ENCODE results near the gene NOTO. TPM values are rescaled to one million over a fixed set of nuclear protein-coding genes. Genes with fewer than 3 reads are reported as not detected.
A peak's percentile ranks its signal among the peaks of the same experiment; 100 is the strongest.
"Not testable (repeated sequence)": the region's sequence is repeated elsewhere in the genome, so short reads cannot be mapped to it uniquely, and the experiment has no call there.

Gene NOTO
- total and polyA plus RNA-seq, 4 donors, result 0.06 TPM; not detected in 3

- no peak overlapping the region for H3K4me3 ChIP-seq (ENCODE audit: low read depth, low read length)
- H3K4me1 ChIP-seq (ENCODE audit: control insufficient read depth, insufficient read depth, low read length), result peaks cover 9% of the 10 kb centered on the region
- DNase-seq (ENCODE audit: low read depth in 4 of 6, low spot score in 6 of 6), result no peak
- H3K36me3 ChIP-seq (ENCODE audit: control insufficient read depth, insufficient read depth, low read length), result no peaks in the 10 kb centered on the region
- no peaks in the 10 kb centered on the region for H3K9me3 ChIP-seq (ENCODE audit: control insufficient read depth, insufficient read depth, low read length)
- no peak overlapping the region for H3K27ac ChIP-seq (ENCODE audit: low read depth, low read length)
- H3K27me3 ChIP-seq (ENCODE audit: control insufficient read depth, insufficient read depth, low read length), result peaks cover 32% of the 10 kb centered on the region
These were observed 4.8 kb upstream of the NOTO start for GRCh38 chr2:73197579-73197978.

- WGBS (ENCODE audit: insufficient coverage), result 95% methylated on average over 7 of the region's 10 CpGs
- H3K9me3 ChIP-seq (ENCODE audit: control insufficient read depth, insufficient read depth, low read length); H3K27ac ChIP-seq (ENCODE audit: low read depth, low read length); H3K4me3 ChIP-seq (ENCODE audit: low read depth, low read length); DNase-seq (ENCODE audit: low read depth in 4 of 6, low spot score in 6 of 6); H3K36me3 ChIP-seq (ENCODE audit: control insufficient read depth, insufficient read depth, low read length): not testable (repeated sequence)
- H3K4me1 ChIP-seq (ENCODE audit: control insufficient read depth, insufficient read depth, low read length), result peaks cover 16% of the 10 kb centered on the region
- H3K27me3 ChIP-seq (ENCODE audit: control insufficient read depth, insufficient read depth, low read length), result peaks cover 54% of the 10 kb centered on the region
These were observed 2.1 kb upstream of the NOTO start for GRCh38 chr2:73200281-73200680.

GRCh38 chr2:73203055-73203681 is 794 bp downstream of the NOTO start:
- no peaks in the 10 kb centered on the region for H3K36me3 ChIP-seq (ENCODE audit: control insufficient read depth, insufficient read depth, low read length)
- WGBS (ENCODE audit: insufficient coverage), result 2% methylated on average over 32 of the region's 44 CpGs
- no peak overlapping the region for H3K4me3 ChIP-seq (ENCODE audit: low read depth, low read length)
- peak in 1 of 6 donors; percentile 7 for DNase-seq (ENCODE audit: low read depth in 4 of 6, low spot score in 6 of 6)
- no peak overlapping the region for H3K27ac ChIP-seq (ENCODE audit: low read depth, low read length)
- no peaks in the 10 kb centered on the region for H3K9me3 ChIP-seq (ENCODE audit: control insufficient read depth, insufficient read depth, low read length)
- peaks cover 16% of the 10 kb centered on the region for H3K4me1 ChIP-seq (ENCODE audit: control insufficient read depth, insufficient read depth, low read length)
- peaks cover 64% of the 10 kb centered on the region for H3K27me3 ChIP-seq (ENCODE audit: control insufficient read depth, insufficient read depth, low read length)

GRCh38 chr2:73205611-73206010 is 3.2 kb downstream of the NOTO start:
- H3K27me3 ChIP-seq (ENCODE audit: control insufficient read depth, insufficient read depth, low read length), result peaks cover 59% of the 10 kb centered on the region
- DNase-seq (ENCODE audit: low read depth in 4 of 6, low spot score in 6 of 6), result no peak
- no peaks in the 10 kb centered on the region for H3K9me3 ChIP-seq (ENCODE audit: control insufficient read depth, insufficient read depth, low read length)
- peaks cover 16% of the 10 kb centered on the region for H3K4me1 ChIP-seq (ENCODE audit: control insufficient read depth, insufficient read depth, low read length)
- H3K4me3 ChIP-seq (ENCODE audit: low read depth, low read length), result no peak overlapping the region
- WGBS (ENCODE audit: insufficient coverage), result 96% methylated on average over 5 of the region's 6 CpGs
- H3K27ac ChIP-seq (ENCODE audit: low read depth, low read length), result no peak overlapping the region
- no peaks in the 10 kb centered on the region for H3K36me3 ChIP-seq (ENCODE audit: control insufficient read depth, insufficient read depth, low read length)

- Histone ChIP-seq H3K36me3 (ENCODE audit: control insufficient read depth, insufficient read depth, low read length) (no peaks in the 10 kb centered on the region), H3K27me3 (ENCODE audit: control insufficient read depth, insufficient read depth, low read length) (peaks cover 33% of the 10 kb centered on the region), H3K27ac (ENCODE audit: low read depth, low read length) (no peak overlapping the region), H3K9me3 (ENCODE audit: control insufficient read depth, insufficient read depth, low read length) (no peaks in the 10 kb centered on the region), H3K4me3 (ENCODE audit: low read depth, low read length) (no peak overlapping the region), H3K4me1 (ENCODE audit: control insufficient read depth, insufficient read depth, low read length) (peaks cover 2% of the 10 kb centered on the region)
- DNase-seq (ENCODE audit: low read depth in 4 of 6, low spot score in 6 of 6), result no peak
- WGBS (ENCODE audit: insufficient coverage), result 80% methylated on average over 3 of the region's 3 CpGs
These were observed 5.9 kb downstream of the NOTO start for GRCh38 chr2:73208258-73208657.

GRCh38 chr2:73210019-73210418 is 7.6 kb downstream of the NOTO start:
- DNase-seq (ENCODE audit: low read depth in 4 of 6, low spot score in 6 of 6), result no peak
- Histone ChIP-seq H3K27ac (ENCODE audit: low read depth, low read length) (no peak overlapping the region), H3K4me3 (ENCODE audit: low read depth, low read length) (no peak overlapping the region), H3K36me3 (ENCODE audit: control insufficient read depth, insufficient read depth, low read length) (no peaks in the 10 kb centered on the region), H3K9me3 (ENCODE audit: control insufficient read depth, insufficient read depth, low read length) (no peaks in the 10 kb centered on the region), H3K27me3 (ENCODE audit: control insufficient read depth, insufficient read depth, low read length) (peaks cover 19% of the 10 kb centered on the region), H3K4me1 (ENCODE audit: control insufficient read depth, insufficient read depth, low read length) (peaks cover 8% of the 10 kb centered on the region)
- WGBS (ENCODE audit: insufficient coverage), result 85% methylated on average over 3 of the region's 4 CpGs

- no peak for DNase-seq (ENCODE audit: low read depth in 4 of 6, low spot score in 6 of 6)
- Histone ChIP-seq H3K36me3 (ENCODE audit: control insufficient read depth, insufficient read depth, low read length) (no peaks in the 10 kb centered on the region), H3K4me1 (ENCODE audit: control insufficient read depth, insufficient read depth, low read length) (peaks cover 8% of the 10 kb centered on the region), H3K4me3 (ENCODE audit: low read depth, low read length) (no peak overlapping the region), H3K27me3 (ENCODE audit: control insufficient read depth, insufficient read depth, low read length) (peaks cover 15% of the 10 kb centered on the region), H3K9me3 (ENCODE audit: control insufficient read depth, insufficient read depth, low read length) (no peaks in the 10 kb centered on the region), H3K27ac (ENCODE audit: low read depth, low read length) (no peak overlapping the region)
- 91% methylated on average over 5 of the region's 6 CpGs for WGBS (ENCODE audit: insufficient coverage)
These were observed 8.3 kb downstream of the NOTO start for GRCh38 chr2:73210696-73211095.

- Histone ChIP-seq H3K27ac (ENCODE audit: low read depth, low read length) (no peak overlapping the region), H3K9me3 (ENCODE audit: control insufficient read depth, insufficient read depth, low read length) (no peaks in the 10 kb centered on the region), H3K27me3 (ENCODE audit: control insufficient read depth, insufficient read depth, low read length) (peaks cover 5% of the 10 kb centered on the region), H3K36me3 (ENCODE audit: control insufficient read depth, insufficient read depth, low read length) (no peaks in the 10 kb centered on the region), H3K4me1 (ENCODE audit: control insufficient read depth, insufficient read depth, low read length) (peaks cover 8% of the 10 kb centered on the region), H3K4me3 (ENCODE audit: low read depth, low read length) (no peak overlapping the region)
- 87% methylated on average over 7 of the region's 7 CpGs for WGBS (ENCODE audit: insufficient coverage)
- no peak for DNase-seq (ENCODE audit: low read depth in 4 of 6, low spot score in 6 of 6)
These were observed 9.7 kb downstream of the NOTO start for GRCh38 chr2:73212098-73212447.

GRCh38 chr2:73212448-73213176 is 10.2 kb downstream of the NOTO start:
- peaks cover 8% of the 10 kb centered on the region for H3K4me1 ChIP-seq (ENCODE audit: control insufficient read depth, insufficient read depth, low read length)
- H3K27ac ChIP-seq (ENCODE audit: low read depth, low read length), result no peak overlapping the region
- H3K9me3 ChIP-seq (ENCODE audit: control insufficient read depth, insufficient read depth, low read length), result no peaks in the 10 kb centered on the region
- H3K36me3 ChIP-seq (ENCODE audit: control insufficient read depth, insufficient read depth, low read length), result no peaks in the 10 kb centered on the region
- H3K4me3 ChIP-seq (ENCODE audit: low read depth, low read length), result no peak overlapping the region
- peaks cover 2% of the 10 kb centered on the region for H3K27me3 ChIP-seq (ENCODE audit: control insufficient read depth, insufficient read depth, low read length)
- WGBS (ENCODE audit: insufficient coverage), result 50% methylated on average over 15 of the region's 20 CpGs
- DNase-seq (ENCODE audit: low read depth in 4 of 6, low spot score in 6 of 6), result peak in 4 of 6 donors; percentile 15 to 75 (median 56)
